Right lung (tissue), 5 donors: Measurements from ENCODE around the gene JAKMIP2. TPM values are rescaled to one million over a fixed set of nuclear protein-coding genes. Genes with fewer than 3 reads are reported as not detected.
"Not testable (repeated sequence)": the region's sequence is repeated elsewhere in the genome, so short reads cannot be mapped to it uniquely, and the experiment has no call there.

ENCODE experiments used
- DNase-seq, 2 donors: peaks; one replicate each; pipeline ENCODE4 v3.0.0-alpha.2; 2013
- polyA plus RNA-seq, 5 donors: library from polyadenylated mRNA; unstranded; fragments of 120-200 nt; gene quantifications; one replicate each; pipeline versions ENCODE4 v1.2.1 to v1.2.3, GENCODE V29; 2013; ENCODE audit warnings: inconsistent platforms in 1 of 5, low replicate concordance in 1 of 5; ENCODE audit not compliant: insufficient read length in 5 of 5, insufficient read depth in 1 of 5

The JAKMIP2 gene
- polyA plus RNA-seq, 5 donors, result 5.6 to 11.6 (median 6.5) TPM

- DNase-seq, result no peak
Measured at GRCh38 chr5:147750065-147750464, 32.5 kb downstream of the JAKMIP2 start.

GRCh38 chr5:147748590-147748989 lies 33.9 kb downstream of the JAKMIP2 start:
- DNase-seq, result no peak

GRCh38 chr5:147746986-147747385 lies 35.5 kb downstream of the JAKMIP2 start:
- DNase-seq, result no peak

GRCh38 chr5:147743678-147744374 lies 38.7 kb downstream of the JAKMIP2 start:
- peak; percentile 66 to 77 for DNase-seq

GRCh38 chr5:147743012-147743411 lies 39.5 kb downstream of the JAKMIP2 start:
- no peak for DNase-seq

- DNase-seq, result no peak
Measured at GRCh38 chr5:147742151-147742550, 40.4 kb downstream of the JAKMIP2 start.

- no peak for DNase-seq
Measured at GRCh38 chr5:147740864-147741263, 41.7 kb downstream of the JAKMIP2 start.

GRCh38 chr5:147737921-147738320 lies 44.6 kb downstream of the JAKMIP2 start:
- DNase-seq, result no peak

- no peak for DNase-seq
Measured at GRCh38 chr5:147735621-147736125, 46.9 kb downstream of the JAKMIP2 start.

GRCh38 chr5:147734894-147735293 lies 47.6 kb downstream of the JAKMIP2 start:
- DNase-seq, result no peak

GRCh38 chr5:147733075-147733474 lies 49.5 kb downstream of the JAKMIP2 start:
- no peak for DNase-seq

- no peak for DNase-seq
Measured at GRCh38 chr5:147732291-147732883, 50.1 kb downstream of the JAKMIP2 start.

GRCh38 chr5:147731431-147732290 lies 50.9 kb downstream of the JAKMIP2 start:
- no peak for DNase-seq

GRCh38 chr5:147727200-147727599 lies 55.3 kb downstream of the JAKMIP2 start:
- no peak for DNase-seq

GRCh38 chr5:147721191-147721960 lies 61.2 kb downstream of the JAKMIP2 start:
- not testable (repeated sequence) for DNase-seq

- no peak for DNase-seq
Measured at GRCh38 chr5:147713550-147714295, 68.8 kb downstream of the JAKMIP2 start.

- no peak for DNase-seq
Measured at GRCh38 chr5:147712598-147712997, 69.9 kb downstream of the JAKMIP2 start.

GRCh38 chr5:147712019-147712418 lies 70.5 kb downstream of the JAKMIP2 start:
- no peak for DNase-seq

- DNase-seq, result no peak
Measured at GRCh38 chr5:147711019-147711418, 71.5 kb downstream of the JAKMIP2 start.

GRCh38 chr5:147708708-147709107 lies 73.8 kb downstream of the JAKMIP2 start:
- DNase-seq, result no peak

- DNase-seq, result no peak
Measured at GRCh38 chr5:147704544-147704943, 78.0 kb downstream of the JAKMIP2 start.
